Measurements from ENCODE around the gene PSMD3. TPM values are rescaled to one million over a fixed set of nuclear protein-coding genes. Genes with fewer than 3 reads are reported as not detected.

The PSMD3 gene
- polyA plus RNA-seq, 2 of the 4 experiments (the other 2 are of a cell fraction), result 87.7 to 193 TPM

- Histone ChIP-seq H3K4me2 (no peak overlapping the region), H3K9me3 (no peaks in the 10 kb centered on the region), H3K27ac (no peak overlapping the region), H3K4me3 (no peak overlapping the region), H3K4me1 (no peaks in the 10 kb centered on the region)
- ChIA-PET POLR2A (no interaction called here), CTCF (interaction anchor here (0.7 to 23.2 kb wide), 7 partner anchors 8 to 78 kb away, joined by 3 to 625 read pairs (median 103); partner anchors contain the start of gene CSF3)
- DNase-seq (ENCODE audit: low read depth in 1 of 2, low spot score in 1 of 2) (no peak), FAIRE-seq (no peak), ATAC-seq (no peak)
- TF ChIP-seq NPAS2 (CRISPR knock-in tag; IDR thresholded peaks at IDR 0.05; ENCODE audit: borderline replicate concordance) (no peak), MYC (IDR thresholded peaks at IDR 0.05; ENCODE audit: borderline replicate concordance, low read length) (no peak), POLR2A (IDR thresholded peaks at IDR 0.05; ENCODE audit: low read length) (no peak), SMC3 (IDR thresholded peaks at IDR 0.05) (no peak), TFCP2L1 (CRISPR knock-in tag; IDR thresholded peaks at IDR 0.05) (no peak), BHLHE40 (IDR thresholded peaks at IDR 0.05; ENCODE audit: low read depth, low read length) (no peak), HOXB13 (CRISPR knock-in tag; IDR thresholded peaks at IDR 0.05; ENCODE audit: low read depth) (no peak), CBX2 (IDR thresholded peaks at IDR 0.05; ENCODE audit: borderline replicate concordance, low read depth) (no peak), USF2 (IDR thresholded peaks at IDR 0.05) (no peak)
- WGBS (ENCODE audit: missing lambda C conversion rate), result 84% methylated on average over 8 of the region's 8 CpGs
Measured at GRCh38 chr17:40033339-40033738, 52.7 kb downstream of the PSMD3 start.

GRCh38 chr17:40034426-40035161, 54.0 kb downstream of the PSMD3 start:
- peak; percentile 7 for FAIRE-seq
- 81% methylated on average over 8 of the region's 8 CpGs for WGBS (ENCODE audit: missing lambda C conversion rate)
- Histone ChIP-seq H3K4me2 (no peak overlapping the region), H3K27ac (no peak overlapping the region), H3K9me3 (no peaks in the 10 kb centered on the region), H3K4me3 (no peak overlapping the region), H3K4me1 (0 out of 3 replicates have a peak, but pooled peaks cover 7% of the 10 kb centered on the region)
- POLR2A ChIA-PET, result interaction anchor here (0.9 to 1.2 kb wide), 2 partner anchors 20 to 216 kb away, joined by 5 to 9 read pairs; partner anchors contain the start of gene MED24
- TF ChIP-seq FOSL2 (IDR thresholded peaks at IDR 0.05), result no peak
- TF ChIP-seq FOSL2 (CRISPR knock-in tag; IDR thresholded peaks at IDR 0.05), result no peak
- no peak for TF ChIP-seq KDM1A (IDR thresholded peaks at IDR 0.05; ENCODE audit: low read depth)
- TF ChIP-seq PHF8 (IDR thresholded peaks at IDR 0.05; ENCODE audit: borderline replicate concordance, low read depth), result no peak
- no peak for TF ChIP-seq HOXB5 (CRISPR knock-in tag; IDR thresholded peaks at IDR 0.05)
- TF ChIP-seq TP53 (CRISPR knock-in tag; IDR thresholded peaks at IDR 0.05), result no peak
- no peak for TF ChIP-seq EP300 (IDR thresholded peaks at IDR 0.05)
- TF ChIP-seq NR3C1 (IDR thresholded peaks at IDR 0.05), result no peak
- no peak for TF ChIP-seq NPAS2 (CRISPR knock-in tag; IDR thresholded peaks at IDR 0.05; ENCODE audit: borderline replicate concordance)
- TF ChIP-seq HES2 (IDR thresholded peaks at IDR 0.05), result no peak
- no peak for TF ChIP-seq POLR2A (IDR thresholded peaks at IDR 0.05; ENCODE audit: low read length)
- TF ChIP-seq RAD21 (conservative IDR thresholded peaks at IDR 0.05 in 1 of 2, IDR thresholded peaks at IDR 0.05 in 1 of 2), result no peak
- no peak for TF ChIP-seq TFCP2L1 (CRISPR knock-in tag; IDR thresholded peaks at IDR 0.05)
- no peak for TF ChIP-seq ESRRA (IDR thresholded peaks at IDR 0.05; ENCODE audit: borderline replicate concordance, low read length)
- no peak for TF ChIP-seq ZFP36 (IDR thresholded peaks at IDR 0.05; ENCODE audit: borderline replicate concordance, partially characterized antibody)
- TF ChIP-seq USF2 (IDR thresholded peaks at IDR 0.05), result no peak
- ATAC-seq, result no peak; a peak in 1 of 6 replicates
- CTCF ChIA-PET, result interaction anchor here (0.6 to 23.2 kb wide), 16 partner anchors 8 to 173 kb away, joined by 3 to 625 read pairs (median 7); partner anchors contain the start of genes CSF3 and MED24
- DNase-seq (ENCODE audit: low read depth in 1 of 2, low spot score in 1 of 2), result no peak
